ENCODE results near the gene CCDC9.
"Not testable (repeated sequence)": the region's sequence is repeated elsewhere in the genome, so short reads cannot be mapped to it uniquely, and the experiment has no call there.

Gene CCDC9

DNA sequence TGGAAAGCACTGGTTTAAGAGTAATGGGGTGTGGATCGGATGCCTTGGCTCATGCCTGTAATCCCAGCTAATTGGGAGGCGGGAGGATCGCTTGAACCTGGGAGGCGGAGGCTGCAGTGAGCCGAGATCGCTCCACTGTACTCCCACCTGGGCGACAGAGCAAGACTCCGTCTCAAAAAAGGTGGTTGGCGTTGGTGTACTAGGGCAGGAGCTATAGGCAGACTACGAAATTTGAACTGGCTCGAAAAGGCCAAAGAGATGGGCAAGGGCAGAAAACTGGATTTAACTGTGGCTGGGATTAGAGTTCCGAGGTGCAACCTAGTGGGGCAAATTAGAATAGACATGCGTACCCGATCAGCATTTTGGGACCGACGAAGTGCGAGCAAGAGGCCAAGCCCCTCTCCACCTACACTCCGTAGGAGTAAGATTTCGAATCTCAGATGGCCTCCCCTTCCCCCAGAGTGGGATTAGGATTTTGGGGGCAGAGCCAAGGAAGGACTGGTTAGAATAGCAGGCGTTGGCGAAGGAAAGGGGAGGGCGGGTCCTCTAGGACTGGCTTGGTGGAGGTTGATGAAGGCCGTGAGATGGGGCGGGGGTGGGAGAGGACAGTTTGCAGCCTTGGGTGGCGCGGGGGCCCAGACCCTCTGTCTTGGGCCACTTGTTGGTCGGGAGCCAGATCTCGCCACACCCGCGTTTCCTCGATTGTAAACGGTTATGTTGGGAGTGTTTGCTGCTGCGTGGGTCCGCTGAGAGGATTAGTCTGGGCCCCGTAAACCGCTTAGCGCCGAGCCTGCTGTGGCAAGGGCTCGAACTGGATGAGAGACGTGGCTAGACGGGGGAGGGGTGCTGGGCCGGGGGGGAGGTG is 16.4 kb downstream of the CCDC9 start:
- DNase-seq (ENCODE audit: low read depth, low spot score): no peak
- no peak for TF ChIP-seq CTCF (IDR thresholded peaks at IDR 0.05; ENCODE audit: low read depth, low read length)
- in situ Hi-C loops (cut with HindIII; ENCODE audit: low sequenced_read_pairs): no loop called here
- peak overlapping the region; percentile 61 for H3K4me3 ChIP-seq (ENCODE audit: low read depth, low read length)

- in situ Hi-C loops (cut with HindIII; ENCODE audit: low sequenced_read_pairs): no loop called here
- peak; percentile 93 for DNase-seq (ENCODE audit: low read depth, low spot score)
- TF ChIP-seq CTCF (IDR thresholded peaks at IDR 0.05; ENCODE audit: low read depth, low read length): no peak
- H3K4me3 ChIP-seq (ENCODE audit: low read depth, low read length): peak overlapping the region; percentile 61
These were observed 17.2 kb downstream of the CCDC9 start for GRCh38 chr19:47273313-47274070.

- peak within 1 kb of the TSS; percentile 62 for H3K4me3 ChIP-seq (ENCODE audit: low read depth, low read length)
- in situ Hi-C loops (cut with HindIII; ENCODE audit: low sequenced_read_pairs): no loop called here
- DNase-seq (ENCODE audit: low read depth, low spot score): peak; percentile 95
- no peak for TF ChIP-seq CTCF (IDR thresholded peaks at IDR 0.05; ENCODE audit: low read depth, low read length)
These were observed 18.0 kb downstream of the CCDC9 start, which contains the start of gene INAFM1 for GRCh38 chr19:47274071-47274890. Gene INAFM1 (plus strand): TSS chr19:47274885. CDS start chr19:47274920, 35 bp downstream.

DNA sequence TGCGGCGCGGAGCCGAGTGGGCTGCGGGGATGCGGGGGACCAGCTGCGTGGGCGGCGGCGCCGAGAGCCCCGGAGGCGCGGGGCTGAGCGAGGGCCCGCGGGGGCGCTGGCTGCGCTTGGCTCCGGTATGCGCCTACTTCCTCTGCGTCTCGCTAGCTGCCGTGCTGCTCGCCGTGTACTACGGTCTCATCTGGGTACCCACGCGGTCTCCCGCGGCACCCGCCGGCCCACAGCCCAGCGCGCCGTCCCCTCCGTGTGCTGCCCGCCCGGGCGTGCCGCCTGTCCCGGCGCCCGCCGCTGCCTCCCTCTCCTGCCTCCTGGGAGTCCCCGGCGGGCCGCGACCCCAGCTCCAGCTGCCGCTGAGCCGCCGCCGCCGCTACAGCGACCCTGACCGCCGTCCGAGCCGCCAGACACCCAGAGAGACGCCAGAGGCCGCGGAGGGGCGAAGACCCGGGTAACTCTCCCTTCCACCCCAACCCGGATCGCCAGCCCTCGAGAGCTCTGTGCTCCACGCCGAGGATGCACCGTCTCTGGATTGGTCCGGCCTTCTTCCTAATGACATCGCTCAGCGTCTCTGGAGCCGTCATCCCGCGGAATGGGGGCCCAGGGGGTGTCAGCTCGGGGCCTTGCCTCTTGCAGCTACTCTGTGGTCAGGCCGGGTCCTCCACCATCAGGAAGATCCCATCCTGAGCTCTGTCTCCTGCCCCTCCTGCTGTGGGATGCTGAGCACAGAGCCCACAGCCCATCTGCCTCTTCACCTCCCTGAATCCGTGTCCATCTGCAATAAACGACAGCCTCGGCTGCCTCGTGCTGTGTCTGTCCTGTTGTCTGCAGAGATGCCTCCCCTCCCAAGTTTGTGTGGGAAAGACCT is 18.8 kb downstream of the CCDC9 start:
- in situ Hi-C loops (cut with HindIII; ENCODE audit: low sequenced_read_pairs): no loop called here
- peak; percentile 34 for DNase-seq (ENCODE audit: low read depth, low spot score)
- H3K4me3 ChIP-seq (ENCODE audit: low read depth, low read length): peak overlapping the region; percentile 26
- no peak for TF ChIP-seq CTCF (IDR thresholded peaks at IDR 0.05; ENCODE audit: low read depth, low read length)

DNA sequence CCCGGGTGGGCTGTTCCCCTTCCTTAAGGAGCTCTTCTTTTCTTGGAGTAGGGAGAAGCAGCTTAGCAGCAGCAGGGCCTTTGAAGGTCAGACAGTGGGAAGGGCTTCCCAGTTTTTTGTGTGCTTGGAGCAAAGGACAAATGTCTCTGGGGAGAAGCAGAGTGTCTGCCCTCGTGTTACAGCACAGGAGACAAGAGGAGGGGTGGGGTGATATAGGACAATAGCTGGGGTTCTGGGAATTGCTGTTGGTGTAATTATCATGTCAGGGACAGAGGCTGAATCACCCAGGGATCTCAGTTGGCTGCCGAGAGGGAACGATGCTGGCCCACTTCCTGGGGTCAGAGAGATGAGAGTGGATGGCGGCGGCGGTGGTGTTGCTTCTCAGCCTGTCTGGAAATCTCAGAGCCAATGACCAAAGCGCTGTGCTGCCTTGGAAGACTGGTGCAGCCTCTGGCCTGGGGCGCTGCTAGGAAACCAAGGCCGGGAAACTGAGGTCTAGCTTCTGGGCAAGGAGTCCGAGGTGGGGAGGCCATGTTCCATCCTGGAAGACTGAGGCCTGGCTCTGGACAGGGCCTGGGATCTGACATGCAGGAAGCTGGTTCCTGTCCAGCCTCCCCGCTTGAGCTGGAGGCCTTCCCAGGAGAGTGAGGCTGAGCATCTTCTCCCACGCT is 19.6 kb downstream of the CCDC9 start:
- no peak for TF ChIP-seq CTCF (IDR thresholded peaks at IDR 0.05; ENCODE audit: low read depth, low read length)
- H3K4me3 ChIP-seq (ENCODE audit: low read depth, low read length): peak overlapping the region; percentile 21
- peak; percentile 56 for DNase-seq (ENCODE audit: low read depth, low spot score)
- in situ Hi-C loops (cut with HindIII; ENCODE audit: low sequenced_read_pairs): no loop called here

- in situ Hi-C loops (cut with HindIII; ENCODE audit: low sequenced_read_pairs); H3K4me3 ChIP-seq (ENCODE audit: low read depth, low read length); DNase-seq (ENCODE audit: low read depth, low spot score): not testable (repeated sequence)
These were observed 20.2 kb downstream of the CCDC9 start for GRCh38 chr19:47276513-47276912.

All from astrocyte of the spinal cord (primary cell).